HepG2 (cell line): ENCODE measurements around the gene KLHDC1. TPM values are rescaled to one million over a fixed set of nuclear protein-coding genes. Genes with fewer than 3 reads are reported as not detected.

Source experiments
- AGO1 ChIP-seq: fragments of 200-400 bp; formaldehyde crosslinking; IDR thresholded peaks from 2 replicates; pipeline ENCODE4 v1.6.1; 2017; ENCODE audit warnings: mild to moderate bottlenecking, low read depth, low read length, moderate library complexity; ENCODE audit not compliant: poor library complexity, severe bottlenecking
- TARDBP ChIP-seq: sonication (generic); formaldehyde crosslinking; IDR thresholded peaks from 2 replicates; pipeline ENCODE4 v1.8.0; 2022; ENCODE audit warnings: mild to moderate bottlenecking, missing genetic modification reagents
- ZIK1 ChIP-seq: sonication (generic); formaldehyde crosslinking; IDR thresholded peaks from 2 replicates; pipeline ENCODE4 v1.5.0; 2020; ENCODE audit warnings: mild to moderate bottlenecking, low read depth, missing genetic modification reagents, borderline replicate concordance
- ZNF326 ChIP-seq: sonication (generic); formaldehyde crosslinking; IDR thresholded peaks from 2 replicates; pipeline ENCODE4 v1.4.0; 2020; ENCODE audit warnings: missing genetic modification reagents, borderline replicate concordance
- polyA plus RNA-seq, 8 experiments: library from polyadenylated mRNA; depleted of rRNA in 3 of 8; stranded (reverse) in 7 of 8; unstranded in 1 of 8; fragments of >200 nt; fragmentation: Illumina TruSeq in 4 of 8; extraction: Trizol in 4 of 8; gene quantifications; 2 replicates each; pipeline versions ENCODE4 v1.2.1 to v1.2.3, GENCODE V29; 2011 to 2016; ENCODE audit warnings: low read depth in 4 of 8, missing spikeins in 1 of 8, mixed read lengths in 1 of 8; ENCODE audit not compliant: insufficient read depth in 1 of 8
- total RNA-seq, 5 experiments: library from RNA; depleted of rRNA; stranded (reverse); fragments of >200 nt; fragmentation: Illumina TruSeq; extraction: Trizol; gene quantifications; 2 replicates each; pipeline ENCODE4 v1.2.3, GENCODE V29; 2016; ENCODE audit warnings: low read depth in 1 of 5
- TF ChIP-seq, protein P1 (sequence below): sonication (generic); formaldehyde crosslinking; IDR thresholded peaks from 2 replicates; pipeline ENCODE4 v1.5.0; 2020; ENCODE audit warnings: missing genetic modification reagents
- TF ChIP-seq, protein P2 (sequence below): sonication (generic); formaldehyde crosslinking; IDR thresholded peaks from 2 replicates; pipeline ENCODE4 v1.5.0; 2020; ENCODE audit warnings: mild to moderate bottlenecking, missing genetic modification reagents
- TF ChIP-seq, protein P3 (sequence below): sonication (generic); formaldehyde crosslinking; IDR thresholded peaks from 2 replicates; pipeline ENCODE4 v1.4.0; 2020; ENCODE audit warnings: mild to moderate bottlenecking, missing genetic modification reagents, borderline replicate concordance
- TF ChIP-seq, protein P4 (sequence below), 2 experiments: sonication (generic) in 1 of 2; formaldehyde crosslinking in 1 of 2; IDR thresholded peaks; 2 replicates each; pipeline versions ENCODE4 v1.4.0 to v1.6.1; 2016 to 2020; ENCODE audit warnings: borderline replicate concordance in 1 of 2, low read depth in 1 of 2, mild to moderate bottlenecking in 1 of 2, missing genetic modification reagents in 1 of 2
- TF ChIP-seq, protein P5 (sequence below): sonication (generic); formaldehyde crosslinking; IDR thresholded peaks from 2 replicates; pipeline ENCODE4 v1.5.1; 2020; ENCODE audit warnings: missing genetic modification reagents, mild to moderate bottlenecking, borderline replicate concordance

Gene KLHDC1
- total and polyA plus RNA-seq, 2 of the 13 experiments (the other 11 are each of a cell fraction or from before 2014, with no cell fraction given) = 0.11 TPM; not detected in 1

DNA sequence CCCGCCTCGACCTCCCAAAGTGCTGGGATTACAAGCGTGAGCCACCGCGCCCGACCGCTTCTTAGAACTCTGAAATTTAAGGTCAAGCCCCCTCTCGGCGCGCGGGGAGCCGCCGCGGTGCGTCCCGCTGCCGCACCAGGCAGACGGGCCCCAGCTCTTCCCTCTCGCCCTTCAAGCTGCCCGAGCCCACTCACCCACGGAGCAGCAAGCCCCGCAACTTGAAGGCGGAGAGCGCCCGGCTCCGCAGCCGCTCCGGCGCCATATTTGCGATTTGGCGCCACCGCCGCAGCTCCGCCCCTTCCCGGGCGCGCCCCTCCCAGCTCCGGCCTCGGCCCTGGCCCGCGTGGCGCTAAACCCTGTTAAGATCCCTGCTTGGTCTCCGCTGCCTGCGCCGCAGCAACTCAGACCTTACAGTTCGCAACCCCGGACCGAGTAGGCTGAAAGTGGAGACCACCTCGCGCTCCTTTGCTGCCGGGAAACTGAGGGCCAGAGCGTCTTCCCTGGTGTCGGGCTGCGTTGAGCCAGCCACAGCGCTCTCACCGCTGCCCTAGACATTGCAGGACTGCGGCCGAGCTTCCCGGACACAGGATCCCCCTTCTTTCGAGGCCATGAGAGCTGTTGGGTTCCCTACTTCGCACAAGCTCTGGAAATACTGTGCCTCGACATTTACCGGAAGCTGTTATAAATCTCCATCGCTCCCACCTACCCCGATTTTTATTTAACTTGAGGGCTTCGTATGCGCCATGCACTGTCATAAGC lies 4.8 kb upstream of the KLHDC1 start, which contains the start of gene POLE2 (continued):
- TF ChIP-seq, protein P1, sequence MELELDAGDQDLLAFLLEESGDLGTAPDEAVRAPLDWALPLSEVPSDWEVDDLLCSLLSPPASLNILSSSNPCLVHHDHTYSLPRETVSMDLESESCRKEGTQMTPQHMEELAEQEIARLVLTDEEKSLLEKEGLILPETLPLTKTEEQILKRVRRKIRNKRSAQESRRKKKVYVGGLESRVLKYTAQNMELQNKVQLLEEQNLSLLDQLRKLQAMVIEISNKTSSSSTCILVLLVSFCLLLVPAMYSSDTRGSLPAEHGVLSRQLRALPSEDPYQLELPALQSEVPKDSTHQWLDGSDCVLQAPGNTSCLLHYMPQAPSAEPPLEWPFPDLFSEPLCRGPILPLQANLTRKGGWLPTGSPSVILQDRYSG = 0 out of 2 replicates have a peak, but pooled peaks have one; percentile 47
- 0 out of 2 replicates have a peak, but pooled peaks have one; percentile 43 for TF ChIP-seq TARDBP
- TF ChIP-seq, protein P2, sequence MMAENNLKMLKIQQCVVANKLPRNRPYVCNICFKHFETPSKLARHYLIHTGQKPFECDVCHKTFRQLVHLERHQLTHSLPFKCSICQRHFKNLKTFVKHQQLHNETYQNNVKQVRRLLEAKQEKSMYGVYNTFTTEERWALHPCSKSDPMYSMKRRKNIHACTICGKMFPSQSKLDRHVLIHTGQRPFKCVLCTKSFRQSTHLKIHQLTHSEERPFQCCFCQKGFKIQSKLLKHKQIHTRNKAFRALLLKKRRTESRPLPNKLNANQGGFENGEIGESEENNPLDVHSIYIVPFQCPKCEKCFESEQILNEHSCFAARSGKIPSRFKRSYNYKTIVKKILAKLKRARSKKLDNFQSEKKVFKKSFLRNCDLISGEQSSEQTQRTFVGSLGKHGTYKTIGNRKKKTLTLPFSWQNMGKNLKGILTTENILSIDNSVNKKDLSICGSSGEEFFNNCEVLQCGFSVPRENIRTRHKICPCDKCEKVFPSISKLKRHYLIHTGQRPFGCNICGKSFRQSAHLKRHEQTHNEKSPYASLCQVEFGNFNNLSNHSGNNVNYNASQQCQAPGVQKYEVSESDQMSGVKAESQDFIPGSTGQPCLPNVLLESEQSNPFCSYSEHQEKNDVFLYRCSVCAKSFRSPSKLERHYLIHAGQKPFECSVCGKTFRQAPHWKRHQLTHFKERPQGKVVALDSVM (CRISPR knock-in tag) = no peak
- TF ChIP-seq ZNF326 (CRISPR knock-in tag) = no peak
- TF ChIP-seq, protein P3, sequence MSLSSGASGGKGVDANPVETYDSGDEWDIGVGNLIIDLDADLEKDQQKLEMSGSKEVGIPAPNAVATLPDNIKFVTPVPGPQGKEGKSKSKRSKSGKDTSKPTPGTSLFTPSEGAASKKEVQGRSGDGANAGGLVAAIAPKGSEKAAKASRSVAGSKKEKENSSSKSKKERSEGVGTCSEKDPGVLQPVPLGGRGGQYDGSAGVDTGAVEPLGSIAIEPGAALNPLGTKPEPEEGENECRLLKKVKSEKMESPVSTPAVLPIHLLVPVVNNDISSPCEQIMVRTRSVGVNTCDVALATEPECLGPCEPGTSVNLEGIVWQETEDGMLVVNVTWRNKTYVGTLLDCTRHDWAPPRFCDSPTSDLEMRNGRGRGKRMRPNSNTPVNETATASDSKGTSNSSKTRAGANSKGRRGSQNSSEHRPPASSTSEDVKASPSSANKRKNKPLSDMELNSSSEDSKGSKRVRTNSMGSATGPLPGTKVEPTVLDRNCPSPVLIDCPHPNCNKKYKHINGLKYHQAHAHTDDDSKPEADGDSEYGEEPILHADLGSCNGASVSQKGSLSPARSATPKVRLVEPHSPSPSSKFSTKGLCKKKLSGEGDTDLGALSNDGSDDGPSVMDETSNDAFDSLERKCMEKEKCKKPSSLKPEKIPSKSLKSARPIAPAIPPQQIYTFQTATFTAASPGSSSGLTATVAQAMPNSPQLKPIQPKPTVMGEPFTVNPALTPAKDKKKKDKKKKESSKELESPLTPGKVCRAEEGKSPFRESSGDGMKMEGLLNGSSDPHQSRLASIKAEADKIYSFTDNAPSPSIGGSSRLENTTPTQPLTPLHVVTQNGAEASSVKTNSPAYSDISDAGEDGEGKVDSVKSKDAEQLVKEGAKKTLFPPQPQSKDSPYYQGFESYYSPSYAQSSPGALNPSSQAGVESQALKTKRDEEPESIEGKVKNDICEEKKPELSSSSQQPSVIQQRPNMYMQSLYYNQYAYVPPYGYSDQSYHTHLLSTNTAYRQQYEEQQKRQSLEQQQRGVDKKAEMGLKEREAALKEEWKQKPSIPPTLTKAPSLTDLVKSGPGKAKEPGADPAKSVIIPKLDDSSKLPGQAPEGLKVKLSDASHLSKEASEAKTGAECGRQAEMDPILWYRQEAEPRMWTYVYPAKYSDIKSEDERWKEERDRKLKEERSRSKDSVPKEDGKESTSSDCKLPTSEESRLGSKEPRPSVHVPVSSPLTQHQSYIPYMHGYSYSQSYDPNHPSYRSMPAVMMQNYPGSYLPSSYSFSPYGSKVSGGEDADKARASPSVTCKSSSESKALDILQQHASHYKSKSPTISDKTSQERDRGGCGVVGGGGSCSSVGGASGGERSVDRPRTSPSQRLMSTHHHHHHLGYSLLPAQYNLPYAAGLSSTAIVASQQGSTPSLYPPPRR (CRISPR knock-in tag) = peak; percentile 63; the same call in 1 of the 2 replicates
- no peak for TF ChIP-seq AGO1
- TF ChIP-seq ZIK1 = peak; percentile 52; the same call in 1 of the 2 replicates
- TF ChIP-seq, protein P4, sequence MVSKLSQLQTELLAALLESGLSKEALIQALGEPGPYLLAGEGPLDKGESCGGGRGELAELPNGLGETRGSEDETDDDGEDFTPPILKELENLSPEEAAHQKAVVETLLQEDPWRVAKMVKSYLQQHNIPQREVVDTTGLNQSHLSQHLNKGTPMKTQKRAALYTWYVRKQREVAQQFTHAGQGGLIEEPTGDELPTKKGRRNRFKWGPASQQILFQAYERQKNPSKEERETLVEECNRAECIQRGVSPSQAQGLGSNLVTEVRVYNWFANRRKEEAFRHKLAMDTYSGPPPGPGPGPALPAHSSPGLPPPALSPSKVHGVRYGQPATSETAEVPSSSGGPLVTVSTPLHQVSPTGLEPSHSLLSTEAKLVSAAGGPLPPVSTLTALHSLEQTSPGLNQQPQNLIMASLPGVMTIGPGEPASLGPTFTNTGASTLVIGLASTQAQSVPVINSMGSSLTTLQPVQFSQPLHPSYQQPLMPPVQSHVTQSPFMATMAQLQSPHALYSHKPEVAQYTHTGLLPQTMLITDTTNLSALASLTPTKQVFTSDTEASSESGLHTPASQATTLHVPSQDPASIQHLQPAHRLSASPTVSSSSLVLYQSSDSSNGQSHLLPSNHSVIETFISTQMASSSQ (IDR thresholded peaks at IDR 0.05; ENCODE audit: low read depth) = no peak
- TF ChIP-seq, protein P4 (CRISPR knock-in tag; IDR thresholded peaks at IDR 0.05; ENCODE audit: borderline replicate concordance) = peak; percentile 75; the same call in 1 of the 2 replicates
- TF ChIP-seq, protein P5, sequence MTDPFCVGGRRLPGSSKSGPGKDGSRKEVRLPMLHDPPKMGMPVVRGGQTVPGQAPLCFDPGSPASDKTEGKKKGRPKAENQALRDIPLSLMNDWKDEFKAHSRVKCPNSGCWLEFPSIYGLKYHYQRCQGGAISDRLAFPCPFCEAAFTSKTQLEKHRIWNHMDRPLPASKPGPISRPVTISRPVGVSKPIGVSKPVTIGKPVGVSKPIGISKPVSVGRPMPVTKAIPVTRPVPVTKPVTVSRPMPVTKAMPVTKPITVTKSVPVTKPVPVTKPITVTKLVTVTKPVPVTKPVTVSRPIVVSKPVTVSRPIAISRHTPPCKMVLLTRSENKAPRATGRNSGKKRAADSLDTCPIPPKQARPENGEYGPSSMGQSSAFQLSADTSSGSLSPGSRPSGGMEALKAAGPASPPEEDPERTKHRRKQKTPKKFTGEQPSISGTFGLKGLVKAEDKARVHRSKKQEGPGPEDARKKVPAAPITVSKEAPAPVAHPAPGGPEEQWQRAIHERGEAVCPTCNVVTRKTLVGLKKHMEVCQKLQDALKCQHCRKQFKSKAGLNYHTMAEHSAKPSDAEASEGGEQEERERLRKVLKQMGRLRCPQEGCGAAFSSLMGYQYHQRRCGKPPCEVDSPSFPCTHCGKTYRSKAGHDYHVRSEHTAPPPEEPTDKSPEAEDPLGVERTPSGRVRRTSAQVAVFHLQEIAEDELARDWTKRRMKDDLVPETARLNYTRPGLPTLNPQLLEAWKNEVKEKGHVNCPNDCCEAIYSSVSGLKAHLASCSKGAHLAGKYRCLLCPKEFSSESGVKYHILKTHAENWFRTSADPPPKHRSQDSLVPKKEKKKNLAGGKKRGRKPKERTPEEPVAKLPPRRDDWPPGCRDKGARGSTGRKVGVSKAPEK (CRISPR knock-in tag) = no peak
